Superior temporal gyrus (tissue), 1 donor: ENCODE data around the gene NUP210L.
"Not testable (repeated sequence)": the region's sequence is repeated elsewhere in the genome, so short reads cannot be mapped to it uniquely, and the experiment has no call there.

ENCODE experiments used
- DNase-seq: peaks from one replicate; pipeline ENCODE4 v3.0.0-alpha.2; 2016; ENCODE audit errors: extremely low spot score

NUP210L gene

DNA sequence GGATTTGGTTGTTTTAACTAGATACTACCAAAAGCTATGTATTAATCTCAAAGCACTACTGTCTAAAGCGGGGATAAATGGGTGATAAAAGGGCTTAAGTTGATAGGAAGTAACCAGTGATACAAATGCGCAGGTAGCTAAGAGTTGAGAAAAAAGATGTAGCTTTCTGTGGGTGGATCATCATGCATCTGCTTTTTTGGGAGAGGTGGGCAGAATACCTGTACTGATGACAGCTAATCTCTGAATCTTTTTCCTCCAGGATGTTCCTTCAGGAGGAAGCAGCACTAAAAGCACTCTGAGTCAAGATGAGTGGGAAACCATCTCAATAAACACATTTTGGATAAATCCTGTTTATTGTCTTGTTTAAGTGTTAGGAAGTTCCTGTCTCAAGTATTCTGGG is 163.1 kb downstream of the NUP210L start:
- DNase-seq: no peak

DNA sequence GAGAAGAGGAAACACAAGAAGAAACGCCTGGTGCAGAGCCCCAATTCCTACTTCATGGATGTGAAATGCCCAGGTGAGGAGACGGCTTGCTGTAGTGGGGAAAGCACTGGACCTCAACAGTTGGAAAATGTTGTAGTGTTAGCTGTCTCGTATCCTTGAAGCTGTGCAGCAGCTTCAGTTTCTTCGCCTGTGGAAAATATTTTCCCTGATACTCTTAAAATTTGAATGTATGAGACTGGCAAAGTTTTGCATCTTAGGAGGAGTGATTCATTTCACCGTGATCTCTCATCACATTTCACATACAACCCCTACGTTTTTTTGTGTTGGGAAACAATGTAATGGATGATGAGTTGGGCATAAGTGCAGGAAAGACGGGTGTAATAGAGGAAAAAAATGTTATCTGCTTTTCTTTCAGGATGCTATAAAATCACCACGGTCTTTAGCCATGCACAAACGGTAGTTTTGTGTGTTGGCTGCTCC is 163.7 kb downstream of the NUP210L start:
- no peak for DNase-seq

DNA sequence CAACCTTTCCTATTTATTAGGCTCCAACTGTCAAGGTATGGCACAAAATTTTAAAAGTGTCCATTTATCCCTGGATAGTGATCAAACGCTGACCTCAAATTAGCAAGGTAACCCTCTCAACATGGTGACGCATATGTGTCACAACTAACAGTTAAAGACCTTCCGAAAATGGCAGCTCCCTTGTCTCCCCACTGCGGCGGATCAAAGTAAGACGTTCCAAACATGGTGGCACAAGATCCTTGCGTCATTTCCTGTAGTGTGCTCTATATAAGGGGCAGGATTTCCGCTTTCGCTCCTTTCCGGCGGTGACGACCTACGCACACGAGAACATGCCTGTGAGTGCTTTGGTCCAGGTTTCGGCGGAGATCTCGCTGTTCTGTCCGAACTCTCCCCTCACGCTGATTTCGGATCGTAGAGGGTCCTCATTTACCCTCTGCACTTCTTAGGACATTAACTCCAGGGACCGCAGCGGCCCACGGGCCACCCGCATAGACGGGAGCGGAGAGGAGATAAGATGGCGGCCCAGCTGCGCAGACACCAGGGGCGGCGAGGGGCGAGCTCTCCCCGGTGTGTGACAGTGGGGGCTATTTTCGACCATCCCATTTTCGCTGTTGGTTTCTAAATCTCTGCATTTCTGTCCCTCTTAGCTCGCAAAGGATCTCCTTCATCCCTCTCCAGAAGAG is 164.3 kb downstream of the NUP210L start, which contains the start of gene RPS27:
RPS27 (plus strand) TSS at position 295 of the 683 bp plus-strand sequence; CDS start at position 330, 35 bp downstream.
- DNase-seq: peak; percentile 100

DNA sequence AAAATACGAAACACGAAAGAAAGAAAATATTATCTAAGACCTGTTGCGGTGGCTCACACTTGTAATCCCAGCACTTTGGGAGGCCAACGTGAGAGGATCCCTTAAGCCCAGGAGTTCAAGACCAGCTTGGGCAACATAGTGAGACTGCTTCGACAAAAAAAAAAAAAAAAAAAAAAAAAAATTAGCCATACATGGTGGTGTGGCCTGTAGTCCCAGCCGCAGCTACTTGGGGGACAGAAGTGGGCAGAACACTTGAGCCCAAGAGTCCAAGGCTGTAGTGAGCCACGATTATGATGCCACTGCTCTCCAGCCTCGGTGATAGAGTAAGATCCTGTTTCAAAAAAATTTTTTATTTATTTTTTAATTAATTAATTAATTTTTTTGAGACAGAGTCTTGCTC is 167.3 kb downstream of the NUP210L start:
- DNase-seq: no peak

DNA sequence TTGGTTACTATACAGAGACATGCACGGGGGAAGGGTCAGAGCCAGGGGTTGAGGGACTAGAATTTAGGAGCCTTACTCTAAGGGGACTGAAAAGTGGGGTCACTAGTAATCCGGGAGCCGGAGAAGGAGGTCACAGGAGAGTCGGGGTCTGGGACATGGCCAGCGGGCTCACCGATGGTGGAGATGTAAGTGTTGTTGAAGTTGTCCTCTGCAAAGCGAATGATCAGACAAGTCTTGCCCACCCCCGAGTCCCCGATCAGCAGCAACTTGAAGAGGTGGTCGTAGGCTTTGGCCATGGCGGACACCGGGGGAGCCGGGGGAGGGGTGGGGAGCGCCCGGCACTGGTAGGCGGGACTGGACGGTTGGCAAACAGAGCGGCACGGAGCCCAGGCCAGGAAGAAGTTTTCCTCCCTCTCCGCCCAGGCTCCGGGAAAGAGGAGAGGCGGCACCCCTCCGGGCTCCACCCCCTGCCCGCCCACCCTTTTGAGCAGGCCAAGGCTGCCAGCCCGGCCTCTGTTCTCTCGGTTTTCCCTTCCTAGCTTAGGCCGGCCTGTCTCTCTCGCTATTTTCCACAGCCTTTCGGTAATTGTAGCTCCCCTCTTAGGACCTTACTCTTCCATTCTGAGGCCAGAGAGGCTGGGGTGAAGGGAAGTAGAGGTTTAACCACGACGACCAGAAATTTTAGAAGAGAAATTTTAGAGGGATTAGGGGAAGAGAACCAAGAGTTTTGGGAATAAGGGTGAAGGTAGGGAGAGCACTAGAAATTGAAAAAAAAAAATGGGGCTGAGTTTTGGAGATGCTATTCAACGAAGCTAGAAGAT is 168.7 kb downstream of the NUP210L start, which contains the start of gene RAB13:
RAB13 (minus strand) TSS at position 399 of the 821 bp plus-strand sequence; CDS start at position 296, 103 bp downstream.
- DNase-seq: peak; percentile 25

DNA sequence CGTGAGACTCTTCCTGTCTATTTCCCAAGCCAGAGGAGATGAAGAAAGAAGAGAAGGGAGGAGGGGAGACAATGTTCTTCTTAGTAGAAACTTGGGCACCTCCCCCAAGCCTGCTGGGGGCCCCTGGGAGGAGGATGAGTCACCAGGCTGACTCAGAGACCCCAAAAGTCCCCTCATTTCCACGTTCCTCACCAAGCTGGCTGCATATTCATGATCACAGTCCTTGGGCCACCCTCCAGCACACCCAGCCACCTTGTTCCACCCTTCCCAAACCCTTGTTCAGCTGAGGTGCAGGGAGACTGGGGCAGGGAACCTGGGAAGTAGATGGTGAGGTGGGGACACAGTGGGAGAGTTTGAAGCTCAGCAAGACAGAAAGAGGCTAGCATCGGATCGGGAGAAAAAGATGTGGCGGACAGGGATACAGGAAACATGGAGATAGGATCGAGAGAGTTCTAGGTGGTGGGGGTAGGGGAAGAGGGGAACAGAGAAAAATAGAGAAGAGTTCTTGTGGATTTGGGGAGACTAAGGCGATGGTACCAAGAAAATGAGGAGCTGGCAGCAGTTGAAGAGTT is 169.4 kb downstream of the NUP210L start:
- no peak for DNase-seq

DNA sequence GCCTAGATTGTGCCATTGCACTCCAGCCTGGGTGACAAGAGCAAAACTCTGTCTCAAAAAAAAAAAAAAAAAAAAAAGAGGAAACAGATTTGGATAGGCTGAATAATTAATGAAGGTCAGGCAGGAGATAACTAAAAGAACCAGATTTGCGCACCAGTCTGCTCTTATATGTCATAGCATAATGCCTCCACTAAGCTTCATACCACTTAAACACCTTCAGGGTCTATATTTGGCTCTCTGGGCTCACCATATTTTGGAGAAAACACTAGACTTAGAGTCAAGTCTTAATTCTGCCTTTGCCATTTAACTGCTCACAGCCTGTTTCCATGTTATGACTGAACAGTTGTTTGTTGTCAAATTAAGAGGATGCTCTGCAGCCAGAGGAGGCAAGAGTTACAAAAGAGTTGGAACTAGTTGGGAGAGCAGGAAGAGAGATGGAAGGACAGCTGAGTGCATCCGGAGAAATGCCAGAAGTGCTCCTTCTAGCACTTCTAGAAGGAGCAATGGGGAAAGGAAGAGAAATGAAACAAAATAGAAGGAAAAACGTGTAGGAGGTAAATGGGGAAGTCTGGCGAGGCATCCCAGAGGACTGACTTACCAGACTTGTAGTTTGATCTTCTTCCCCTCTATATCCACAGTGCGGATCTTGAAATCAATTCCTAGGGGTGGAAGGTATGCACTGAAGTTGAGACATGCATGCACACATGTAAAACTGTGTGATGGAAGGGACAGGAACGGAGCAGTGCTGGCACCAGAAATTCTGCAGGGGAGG is 170.6 kb downstream of the NUP210L start:
- no peak for DNase-seq

DNA sequence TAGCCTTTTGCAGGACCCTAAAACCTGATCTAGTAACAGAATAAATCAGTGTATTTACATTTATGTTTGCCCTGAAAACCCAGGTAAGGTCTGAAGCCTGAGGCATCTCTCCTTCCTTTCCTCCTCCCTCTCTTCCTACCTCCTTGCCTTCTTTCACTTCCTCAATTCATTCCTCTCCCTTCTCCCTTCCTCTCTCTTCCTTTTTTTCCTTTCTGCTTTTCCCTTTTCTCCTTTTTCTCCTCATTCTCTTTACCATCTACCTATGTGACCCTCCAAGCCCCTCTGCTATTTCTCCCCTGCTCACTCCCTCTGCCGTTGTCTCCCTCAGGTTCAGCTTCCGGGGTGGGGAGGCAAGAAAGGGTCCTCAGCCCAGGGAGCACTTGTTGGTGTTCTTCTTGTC is 173.1 kb downstream of the NUP210L start:
- not testable (repeated sequence) for DNase-seq

DNA sequence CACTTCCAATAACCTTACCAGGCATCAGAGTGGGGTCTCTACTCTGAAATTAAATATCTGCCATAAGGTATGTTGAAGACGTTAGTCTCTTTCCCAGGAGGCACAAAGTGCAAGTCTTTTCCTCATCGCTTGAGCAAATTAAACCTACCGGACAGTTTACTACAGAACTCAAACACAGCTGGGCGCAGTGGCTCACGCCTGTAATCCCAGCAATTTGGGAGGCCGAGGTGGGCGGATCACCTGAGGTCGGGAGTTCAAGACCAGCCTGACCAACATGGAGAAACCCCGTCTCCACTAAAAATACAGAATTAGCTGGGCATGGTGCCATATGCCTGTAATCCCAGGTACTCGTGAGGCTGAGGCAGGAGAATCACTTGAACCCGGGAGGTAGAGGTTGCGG is 175.8 kb downstream of the NUP210L start:
- DNase-seq: not testable (repeated sequence)

DNA sequence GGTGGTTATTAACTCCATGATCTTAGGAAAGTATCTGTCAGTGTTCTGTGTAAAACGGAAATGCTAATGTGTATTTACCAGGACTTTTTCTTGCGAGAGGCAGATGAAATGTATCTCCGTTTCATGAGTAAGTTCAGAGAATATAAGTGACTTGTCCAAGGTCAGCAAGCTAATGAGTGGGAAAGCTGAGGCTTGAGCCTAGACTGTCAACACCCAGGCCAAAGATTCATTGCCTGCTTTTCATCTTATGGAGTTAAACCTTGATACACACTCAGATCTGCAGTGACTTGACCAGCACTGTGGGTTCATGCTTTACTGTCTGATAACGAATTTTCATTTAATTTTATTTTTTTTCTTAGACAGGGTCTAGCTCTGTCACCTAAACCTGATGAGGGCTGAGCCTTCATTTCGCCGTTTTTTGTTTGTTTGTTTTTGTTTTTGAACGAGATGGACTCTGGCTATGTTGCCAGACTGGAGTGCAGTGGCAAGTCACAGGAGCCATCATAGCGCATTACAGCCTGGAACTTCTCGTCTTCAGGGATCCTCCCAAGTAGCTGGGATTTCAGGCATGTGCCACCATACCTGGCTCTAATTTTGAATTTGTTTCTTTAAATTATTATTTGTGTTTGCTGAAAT is 176.5 kb downstream of the NUP210L start:
- DNase-seq: no peak

DNA sequence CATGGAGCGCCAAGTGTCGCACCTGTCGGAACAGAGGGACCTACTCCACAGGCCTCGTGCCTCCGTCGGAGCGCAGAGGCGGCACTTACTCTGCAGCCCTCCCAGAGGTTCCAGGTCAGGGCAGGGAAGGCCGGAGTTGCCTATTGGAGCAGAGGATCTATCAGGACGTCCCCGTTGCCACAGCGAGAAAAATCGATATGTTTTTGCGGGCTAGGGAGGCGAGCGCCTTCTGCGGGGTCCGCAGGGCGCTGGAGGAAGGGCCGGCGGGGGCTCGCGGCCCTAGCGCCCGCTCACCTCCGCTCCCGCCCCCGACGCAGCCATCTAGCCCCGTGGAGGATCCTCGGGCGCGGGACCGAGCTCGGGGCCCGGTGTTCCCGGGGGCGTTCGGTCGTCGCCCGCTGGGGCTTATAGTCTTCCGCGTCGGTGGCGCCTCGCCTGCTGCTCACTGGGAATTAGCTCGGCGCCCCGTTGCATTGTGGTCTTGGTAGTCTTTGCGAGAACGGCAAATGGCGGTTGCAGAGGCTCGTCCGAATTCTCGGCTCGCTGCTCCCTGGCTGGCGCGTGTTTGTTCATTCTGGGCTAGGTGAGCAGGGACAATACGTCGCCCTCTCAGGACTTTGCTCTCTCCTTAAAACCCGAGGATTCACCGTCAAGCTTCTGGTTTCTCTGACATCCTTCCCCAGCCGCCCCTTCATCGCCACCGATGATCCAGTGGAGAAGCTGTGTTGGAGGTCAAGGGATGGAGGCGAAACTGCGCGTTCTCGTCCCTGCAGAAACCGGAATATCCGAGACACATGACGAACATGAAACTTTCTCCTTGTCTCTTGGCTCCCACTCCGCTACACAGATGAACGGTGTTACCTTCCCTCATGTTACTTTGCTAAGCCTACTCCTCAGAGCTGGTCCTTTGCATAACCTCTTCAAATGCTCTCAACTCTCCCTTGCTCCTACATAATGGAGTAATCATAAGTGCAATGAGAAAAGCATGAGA is 177.3 kb downstream of the NUP210L start, which contains the start of gene JTB:
JTB (minus strand) TSS at position 425 of the 991 bp plus-strand sequence; CDS start at position 3, 422 bp downstream.
- DNase-seq: peak; percentile 94

DNA sequence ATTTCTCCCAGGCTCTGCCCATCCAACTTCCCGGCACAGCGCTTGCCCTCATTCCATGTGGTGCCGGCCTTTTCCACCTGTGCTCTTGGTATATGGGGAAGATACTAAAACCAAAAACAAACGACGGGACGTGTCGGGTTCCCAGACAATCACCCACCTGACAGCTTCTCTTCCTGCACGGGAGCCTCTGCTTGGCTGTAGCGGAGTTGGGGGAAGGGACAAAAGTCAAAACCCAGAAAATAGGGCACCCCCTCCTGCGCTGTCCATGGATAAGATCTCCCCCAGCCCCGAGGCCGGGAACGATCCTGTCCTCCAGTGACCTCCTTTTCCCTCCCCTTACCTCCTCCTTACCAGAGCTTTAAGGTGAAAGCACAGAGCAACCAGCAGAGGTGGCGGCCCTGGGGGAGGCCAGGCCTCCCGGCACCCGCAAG is 178.0 kb downstream of the NUP210L start:
- DNase-seq: no peak

DNA sequence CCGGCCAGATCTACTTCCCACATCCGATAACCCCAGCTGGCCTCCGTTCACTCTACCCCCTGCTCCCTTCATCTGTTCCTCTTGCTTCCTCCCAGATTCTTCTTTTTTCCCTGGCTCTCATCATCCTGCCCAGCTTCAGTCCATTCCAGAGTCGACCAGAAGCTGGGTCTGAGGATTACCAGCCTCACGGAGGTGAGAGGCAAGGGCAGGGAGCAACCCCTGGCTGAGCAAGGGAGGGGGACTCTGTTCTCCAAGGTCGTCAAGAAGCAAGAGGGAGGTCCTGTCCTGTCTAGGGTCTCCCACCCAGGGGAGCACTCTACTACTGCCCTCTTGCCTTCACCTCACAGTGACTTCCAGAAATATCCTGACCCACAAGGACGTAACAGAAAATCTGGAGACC is 181.3 kb downstream of the NUP210L start:
- DNase-seq: no peak

DNA sequence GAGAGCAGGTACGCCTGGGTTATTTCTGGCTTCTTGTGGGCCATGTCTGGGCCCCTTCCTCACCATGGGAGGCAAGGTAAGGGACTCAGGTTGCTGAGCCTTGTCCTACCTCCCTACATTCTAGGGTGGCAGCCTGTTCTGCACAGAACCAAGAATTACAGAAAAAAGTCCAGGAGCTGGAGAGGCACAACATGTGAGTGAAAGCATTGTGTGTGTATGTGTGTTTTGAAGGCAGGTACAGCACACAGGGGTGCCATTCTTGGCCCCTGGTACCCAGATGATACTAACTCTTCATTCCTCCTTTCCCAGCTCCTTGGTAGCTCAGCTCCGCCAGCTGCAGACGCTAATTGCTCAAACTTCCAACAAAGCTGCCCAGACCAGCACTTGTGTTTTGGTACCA is 181.8 kb downstream of the NUP210L start:
- DNase-seq: no peak

DNA sequence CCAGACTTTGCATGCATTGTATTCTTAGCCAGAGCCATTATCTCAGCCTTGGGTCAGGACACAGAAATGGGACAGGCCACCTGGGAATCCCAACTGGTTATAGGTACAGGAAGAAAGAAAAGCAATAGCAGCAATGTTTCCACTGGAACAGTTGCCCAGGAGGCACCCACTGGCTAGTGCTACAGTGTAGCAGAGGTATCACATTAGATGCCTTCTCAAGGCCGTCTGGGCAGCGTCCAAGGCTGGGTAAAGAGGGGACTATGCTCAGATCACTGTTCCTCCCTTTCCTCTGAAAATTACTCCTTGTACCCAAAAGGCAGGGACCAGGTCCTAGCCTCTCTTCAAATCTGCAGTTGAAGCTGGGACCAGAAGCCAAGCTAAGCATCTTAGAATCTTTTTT is 184.5 kb downstream of the NUP210L start:
- DNase-seq: no peak

DNA sequence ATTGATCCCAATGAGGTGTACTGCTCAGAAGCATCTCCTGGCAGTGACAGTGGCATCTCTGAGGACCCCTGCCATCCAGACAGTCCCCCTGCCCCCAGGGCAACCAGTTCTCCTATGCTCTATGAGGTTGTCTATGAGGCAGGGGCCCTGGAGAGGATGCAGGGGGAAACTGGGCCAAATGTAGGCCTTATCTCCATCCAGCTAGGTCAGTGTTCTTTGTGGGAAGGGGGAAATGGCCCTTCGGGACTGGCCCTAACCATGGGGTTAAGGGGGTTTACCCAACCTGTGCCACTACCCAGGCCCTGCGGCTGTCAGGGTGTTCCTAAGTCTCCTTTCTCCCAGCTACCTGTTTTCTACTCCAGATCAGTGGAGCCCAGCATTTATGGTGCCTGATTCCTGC is 185.9 kb downstream of the NUP210L start:
- no peak for DNase-seq

DNA sequence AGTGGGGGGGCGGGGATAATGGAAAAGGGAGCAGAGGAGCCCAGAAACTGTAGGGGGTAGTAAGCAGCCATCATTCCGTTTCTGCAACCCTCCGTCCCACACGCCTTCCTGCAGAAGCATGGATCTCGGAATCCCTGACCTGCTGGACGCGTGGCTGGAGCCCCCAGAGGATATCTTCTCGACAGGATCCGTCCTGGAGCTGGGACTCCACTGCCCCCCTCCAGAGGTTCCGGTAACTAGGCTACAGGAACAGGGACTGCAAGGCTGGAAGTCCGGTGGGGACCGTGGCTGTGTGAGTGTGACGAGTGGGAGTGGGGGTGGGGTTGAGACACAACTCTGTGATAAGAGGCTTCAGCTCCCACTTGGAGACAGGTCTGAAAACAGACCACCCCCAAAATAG is 186.5 kb downstream of the NUP210L start:
- DNase-seq: no peak

DNA sequence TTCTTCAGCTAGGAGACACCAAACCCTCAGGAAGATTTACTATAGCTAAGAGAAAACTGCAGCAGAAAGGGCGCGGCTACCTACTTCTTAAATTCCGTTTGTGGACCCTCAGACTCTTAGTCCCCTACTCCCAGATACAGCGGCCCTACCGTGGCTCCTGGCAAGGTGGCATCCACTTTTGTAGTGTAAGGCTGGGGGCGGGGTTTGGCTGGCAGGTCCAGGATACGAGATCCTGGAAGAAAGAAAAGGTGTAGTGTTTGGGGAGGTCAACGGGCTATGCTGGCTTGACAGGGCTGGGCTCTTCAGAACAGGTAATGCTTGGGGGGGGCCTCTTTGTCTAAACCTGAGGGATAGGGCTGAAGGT is 186.9 kb downstream of the NUP210L start:
- no peak for DNase-seq

DNA sequence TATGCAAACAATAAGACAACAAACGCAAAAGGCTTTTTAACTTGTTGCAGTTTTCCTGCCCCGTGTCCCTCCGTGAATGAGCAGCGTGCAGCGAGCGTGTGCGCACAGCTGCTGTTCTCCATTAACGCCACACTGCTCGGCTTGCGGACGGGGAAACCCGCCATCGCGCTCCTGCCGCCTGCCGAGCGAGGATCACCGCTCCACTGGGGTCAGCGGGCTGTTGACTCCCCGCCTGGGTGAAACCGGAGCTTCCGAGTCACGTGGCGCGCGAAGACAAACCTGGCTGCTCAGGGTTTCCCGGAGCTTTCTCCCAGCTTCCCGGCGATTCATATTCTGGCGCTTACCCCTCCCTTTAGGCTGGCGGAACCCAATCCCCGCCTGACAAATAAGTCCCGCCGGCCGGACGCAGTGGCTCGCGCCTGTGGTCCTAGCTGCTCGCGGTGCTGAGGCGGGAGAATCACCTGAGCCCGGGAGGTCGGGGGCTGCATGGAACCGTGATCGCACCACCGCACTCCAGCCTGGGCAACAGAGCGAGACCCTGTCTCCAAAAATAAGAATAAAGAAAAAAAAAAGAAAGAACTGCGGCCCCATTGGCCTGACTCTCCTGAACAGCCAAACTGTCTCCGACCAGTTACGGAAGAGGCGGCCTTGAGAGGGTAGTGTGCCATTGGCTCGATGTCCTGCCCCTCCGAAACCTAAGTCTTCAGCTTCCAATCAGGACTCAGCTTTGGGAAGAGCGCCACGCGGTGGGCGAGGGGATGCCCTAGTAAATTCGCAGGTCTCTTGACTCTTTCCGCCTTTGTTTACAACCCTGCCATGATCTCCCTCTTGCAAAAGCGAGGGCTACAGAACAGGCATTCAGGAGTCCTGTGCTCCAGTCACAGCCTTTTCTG is 187.5 kb downstream of the NUP210L start, which contains the start of gene CREB3L4:
CREB3L4 (plus strand) TSS at position 796 of the 893 bp plus-strand sequence. CDS start 624 bp downstream, outside the sequence.
- DNase-seq: peak; percentile 99
